Muscle of arm (tissue), 12 donors: ENCODE results near the gene SELL. TPM values are rescaled to one million over a fixed set of nuclear protein-coding genes. Genes with fewer than 3 reads are reported as not detected.
"Not testable (repeated sequence)": the region's sequence is repeated elsewhere in the genome, so short reads cannot be mapped to it uniquely, and the experiment has no call there.

Source experiments
- DNase-seq: peaks from one replicate; pipeline ENCODE4 v3.0.0-alpha.2; 2013
- polyA plus RNA-seq, 12 donors: library from polyadenylated mRNA; unstranded; fragments of 120-200 nt; gene quantifications; one replicate each; pipeline ENCODE4 v1.2.1, GENCODE V29; 2013; ENCODE audit not compliant: insufficient read length in 12 of 12

Gene SELL
- polyA plus RNA-seq, 12 donors = 1.2 to 13.6 (median 2.3) TPM; not detected in 2

- not testable (repeated sequence) for DNase-seq
These were observed 43.5 kb downstream of the SELL start for GRCh38 chr1:169667699-169668596.

GRCh38 chr1:169667227-169667639 lies 44.2 kb downstream of the SELL start:
- DNase-seq = not testable (repeated sequence)

GRCh38 chr1:169662680-169663079 lies 48.7 kb downstream of the SELL start:
- DNase-seq = not testable (repeated sequence)

GRCh38 chr1:169661066-169661465 lies 50.4 kb downstream of the SELL start:
- not testable (repeated sequence) for DNase-seq

- DNase-seq = not testable (repeated sequence)
These were observed 52.6 kb downstream of the SELL start for GRCh38 chr1:169658777-169659176.

- no peak for DNase-seq
These were observed 57.5 kb downstream of the SELL start for GRCh38 chr1:169653873-169654272.

- no peak for DNase-seq
These were observed 60.4 kb downstream of the SELL start for GRCh38 chr1:169651035-169651434.

- no peak for DNase-seq
These were observed 60.9 kb downstream of the SELL start for GRCh38 chr1:169650551-169650950.

GRCh38 chr1:169648709-169649108 lies 62.7 kb downstream of the SELL start:
- no peak for DNase-seq

GRCh38 chr1:169648187-169648586 lies 63.2 kb downstream of the SELL start:
- DNase-seq = no peak

GRCh38 chr1:169647512-169647911 lies 63.9 kb downstream of the SELL start:
- no peak for DNase-seq

GRCh38 chr1:169644297-169644696 lies 67.1 kb downstream of the SELL start:
- DNase-seq = no peak

Other genes with a start within 250 kb of the SELL start
- 10 to 100 TPM in 2 of 12 donors, 1 to 10 TPM in 9, not detected in 1; 6.1 to 11.2 (median 9.0) TPM for gene SLC19A2, start 225.7 kb downstream of the SELL start, polyA plus RNA-seq
- 1 to 10 TPM in 4 of 12 donors, under 1 TPM in 6, not detected in 2; 0.04 to 2.0 (median 0.68) TPM for gene F5, start 125.1 kb downstream of the SELL start, polyA plus RNA-seq
- 1 to 10 TPM in 9 of 12 donors, under 1 TPM in 1, not detected in 2; 0.57 to 3.6 (median 1.3) TPM for gene SELP, start 81.5 kb downstream of the SELL start, polyA plus RNA-seq
- 1 to 10 TPM in 8 of 12 donors, under 1 TPM in 2, not detected in 2; 0.93 to 7.4 (median 1.2) TPM for gene SELE, start 22.5 kb upstream of the SELL start, polyA plus RNA-seq
- gene METTL18, start 83.3 kb upstream of the SELL start, polyA plus RNA-seq = 10 to 100 TPM in 3 of 12 donors, 1 to 10 TPM in 8, not detected in 1; 5.8 to 11.8 (median 8.8) TPM
- 10 to 100 TPM in 8 of 12 donors, 1 to 10 TPM in 3, not detected in 1; 8.4 to 14.3 (median 10.3) TPM for gene SCYL3, start 182.3 kb upstream of the SELL start, polyA plus RNA-seq